ENCODE results near the gene ZMYND8. TPM values are rescaled to one million over a fixed set of nuclear protein-coding genes. Genes with fewer than 3 reads are reported as not detected.

The ZMYND8 gene
- total RNA-seq, 1 experiment from 2014 or later, result 53.1 TPM

GRCh38 chr20:47189060-47189459 is 167.4 kb downstream of the ZMYND8 start:
- H3K4me3 Mint-ChIP-seq (ENCODE audit: low read depth, unreplicated experiment), result no peak overlapping the region
- peaks cover 11% of the 10 kb centered on the region for H3K27me3 Mint-ChIP-seq (ENCODE audit: unreplicated experiment)
- TF ChIP-seq, protein P1, sequence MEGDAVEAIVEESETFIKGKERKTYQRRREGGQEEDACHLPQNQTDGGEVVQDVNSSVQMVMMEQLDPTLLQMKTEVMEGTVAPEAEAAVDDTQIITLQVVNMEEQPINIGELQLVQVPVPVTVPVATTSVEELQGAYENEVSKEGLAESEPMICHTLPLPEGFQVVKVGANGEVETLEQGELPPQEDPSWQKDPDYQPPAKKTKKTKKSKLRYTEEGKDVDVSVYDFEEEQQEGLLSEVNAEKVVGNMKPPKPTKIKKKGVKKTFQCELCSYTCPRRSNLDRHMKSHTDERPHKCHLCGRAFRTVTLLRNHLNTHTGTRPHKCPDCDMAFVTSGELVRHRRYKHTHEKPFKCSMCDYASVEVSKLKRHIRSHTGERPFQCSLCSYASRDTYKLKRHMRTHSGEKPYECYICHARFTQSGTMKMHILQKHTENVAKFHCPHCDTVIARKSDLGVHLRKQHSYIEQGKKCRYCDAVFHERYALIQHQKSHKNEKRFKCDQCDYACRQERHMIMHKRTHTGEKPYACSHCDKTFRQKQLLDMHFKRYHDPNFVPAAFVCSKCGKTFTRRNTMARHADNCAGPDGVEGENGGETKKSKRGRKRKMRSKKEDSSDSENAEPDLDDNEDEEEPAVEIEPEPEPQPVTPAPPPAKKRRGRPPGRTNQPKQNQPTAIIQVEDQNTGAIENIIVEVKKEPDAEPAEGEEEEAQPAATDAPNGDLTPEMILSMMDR (IDR thresholded peaks at IDR 0.05; ENCODE audit: unreplicated experiment), result no peak
- no peaks in the 10 kb centered on the region for H3K9me3 Mint-ChIP-seq (ENCODE audit: low read depth, unreplicated experiment)
- no peaks in the 10 kb centered on the region for H3K4me1 Mint-ChIP-seq (ENCODE audit: low read depth, unreplicated experiment)
- BruUV-seq (replicated peaks), result no TSS peak
- intact Hi-C loops (cut with micrococcal nuclease; ENCODE audit: unreplicated experiment), result no loop called here
- no peak for DNase-seq
- CTCF ChIA-PET, result no interaction called here
- H3K27ac Mint-ChIP-seq (ENCODE audit: unreplicated experiment), result no peak overlapping the region
- H3K36me3 Mint-ChIP-seq (ENCODE audit: insufficient read depth, unreplicated experiment), result no peaks in the 10 kb centered on the region

DNA sequence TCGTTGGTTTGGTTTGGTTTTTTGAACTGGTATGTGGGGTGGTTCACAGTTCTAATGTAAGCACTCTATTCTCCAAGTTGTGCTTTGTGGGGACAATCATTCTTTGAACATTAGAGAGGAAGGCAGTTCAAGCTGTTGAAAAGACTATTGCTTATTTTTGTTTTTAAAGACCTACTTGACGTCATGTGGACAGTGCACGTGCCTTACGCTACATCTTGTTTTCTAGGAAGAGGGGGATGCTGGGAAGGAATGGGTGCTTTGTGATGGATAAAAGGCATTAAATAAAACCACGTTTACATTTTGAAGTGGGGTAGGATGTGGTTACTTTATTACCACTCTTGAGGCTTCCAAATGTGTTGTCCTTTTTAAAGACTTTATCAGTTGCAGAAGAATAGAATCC is 168.0 kb downstream of the ZMYND8 start:
- Mint-ChIP-seq H3K4me3 (ENCODE audit: low read depth, unreplicated experiment) (no peak overlapping the region), H3K27ac (ENCODE audit: unreplicated experiment) (no peak overlapping the region), H3K36me3 (ENCODE audit: insufficient read depth, unreplicated experiment) (no peaks in the 10 kb centered on the region), H3K27me3 (ENCODE audit: unreplicated experiment) (peaks cover 14% of the 10 kb centered on the region), H3K9me3 (ENCODE audit: low read depth, unreplicated experiment) (no peaks in the 10 kb centered on the region), H3K4me1 (ENCODE audit: low read depth, unreplicated experiment) (no peaks in the 10 kb centered on the region)
- TF ChIP-seq, protein P1 (IDR thresholded peaks at IDR 0.05; ENCODE audit: unreplicated experiment), result no peak
- intact Hi-C loops (cut with micrococcal nuclease; ENCODE audit: unreplicated experiment), result no loop called here
- BruUV-seq (replicated peaks), result no TSS peak
- CTCF ChIA-PET, result no interaction called here
- DNase-seq, result no peak

DNA sequence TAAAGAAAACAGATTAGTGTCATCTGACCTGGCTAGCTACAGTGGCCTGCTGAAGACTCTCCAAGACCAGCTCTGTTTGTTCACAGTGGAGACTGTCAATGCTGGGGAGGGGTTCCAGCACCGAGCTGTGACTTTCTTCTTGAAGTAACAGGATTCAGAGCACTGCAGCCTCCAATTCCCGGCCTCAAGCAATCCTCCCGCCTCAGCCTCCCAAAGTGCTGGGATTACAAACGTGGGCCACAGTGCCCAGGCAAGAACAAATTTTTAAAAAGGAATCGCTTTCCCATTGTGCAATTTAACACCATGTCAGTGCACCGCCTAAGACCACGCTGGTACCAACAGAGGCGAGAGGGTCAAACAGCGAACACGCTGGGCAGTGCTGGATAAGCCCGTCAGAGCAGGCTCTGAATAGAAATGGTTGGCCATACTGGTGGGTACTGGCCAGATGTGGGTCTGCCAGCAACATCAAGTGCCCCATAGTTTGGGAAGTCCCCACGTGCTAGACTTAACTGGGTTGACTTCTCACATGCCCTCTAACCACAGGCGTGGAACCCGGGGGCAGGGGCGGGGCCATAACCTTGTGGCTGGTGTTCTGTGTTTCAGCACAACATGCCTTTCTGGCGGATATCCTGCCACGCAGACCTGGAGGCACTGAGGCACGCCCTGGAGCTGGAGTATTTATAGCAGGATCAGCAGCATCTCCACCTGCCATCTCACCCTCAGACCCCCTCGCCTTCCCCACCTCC is 168.9 kb downstream of the ZMYND8 start:
- no peaks in the 10 kb centered on the region for H3K4me1 Mint-ChIP-seq (ENCODE audit: low read depth, unreplicated experiment)
- H3K9me3 Mint-ChIP-seq (ENCODE audit: low read depth, unreplicated experiment), result no peaks in the 10 kb centered on the region
- no peak overlapping the region for H3K4me3 Mint-ChIP-seq (ENCODE audit: low read depth, unreplicated experiment)
- intact Hi-C loops (cut with micrococcal nuclease; ENCODE audit: unreplicated experiment), result no loop called here
- no peaks in the 10 kb centered on the region for H3K36me3 Mint-ChIP-seq (ENCODE audit: insufficient read depth, unreplicated experiment)
- no peak overlapping the region for H3K27ac Mint-ChIP-seq (ENCODE audit: unreplicated experiment)
- DNase-seq, result no peak
- CTCF ChIA-PET, result no interaction called here
- TF ChIP-seq, protein P1 (IDR thresholded peaks at IDR 0.05; ENCODE audit: unreplicated experiment), result no peak
- H3K27me3 Mint-ChIP-seq (ENCODE audit: unreplicated experiment), result peaks cover 21% of the 10 kb centered on the region
- no TSS peak for BruUV-seq (replicated peaks)

DNA sequence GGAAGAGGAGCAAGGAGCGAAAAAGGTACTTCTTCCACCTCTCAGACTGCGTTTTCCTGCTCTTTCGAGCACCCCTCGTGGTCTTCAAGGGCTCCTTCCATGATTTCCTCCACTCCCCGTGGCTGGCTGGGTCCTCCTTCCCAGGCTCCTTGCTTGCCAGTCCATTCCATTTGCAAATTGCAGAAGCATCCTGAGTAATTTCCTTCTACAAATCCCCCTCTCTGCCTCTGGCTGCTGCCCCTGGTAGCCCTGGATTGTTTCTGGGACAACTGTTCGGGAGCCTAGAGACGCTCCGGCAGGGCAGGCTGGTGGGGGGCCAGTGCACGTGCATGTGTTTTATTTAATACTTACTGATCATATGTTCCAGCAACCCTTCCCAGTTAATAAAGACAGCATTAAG is 173.1 kb downstream of the ZMYND8 start:
- DNase-seq, result no peak
- no peaks in the 10 kb centered on the region for H3K4me1 Mint-ChIP-seq (ENCODE audit: low read depth, unreplicated experiment)
- no peak overlapping the region for H3K27ac Mint-ChIP-seq (ENCODE audit: unreplicated experiment)
- H3K36me3 Mint-ChIP-seq (ENCODE audit: insufficient read depth, unreplicated experiment), result no peaks in the 10 kb centered on the region
- H3K27me3 Mint-ChIP-seq (ENCODE audit: unreplicated experiment), result peaks cover 14% of the 10 kb centered on the region
- CTCF ChIA-PET, result interaction anchor here (0.6 kb wide), 1 partner anchor 19 kb away, joined by 3 read pairs; no protein-coding TSS in a partner anchor
- intact Hi-C loops (cut with micrococcal nuclease; ENCODE audit: unreplicated experiment), result no loop called here
- no peak overlapping the region for H3K4me3 Mint-ChIP-seq (ENCODE audit: low read depth, unreplicated experiment)
- H3K9me3 Mint-ChIP-seq (ENCODE audit: low read depth, unreplicated experiment), result no peaks in the 10 kb centered on the region
- BruUV-seq (replicated peaks), result no TSS peak
- TF ChIP-seq, protein P1 (IDR thresholded peaks at IDR 0.05; ENCODE audit: unreplicated experiment), result no peak
